PC-9 (cell line): ENCODE results near the gene PIGBOS1.

Experiments
- CTCF ChIP-seq: fragments of 200-600 bp; sonication (generic); conservative IDR thresholded peaks from 2 replicates; pipeline ENCODE4 v1.6.1; 2017; ENCODE audit warnings: mixed run types, antibody characterized with exemption, mild to moderate bottlenecking, moderate library complexity
- EZH2 ChIP-seq: fragments of 200-600 bp; sonication (generic); IDR thresholded peaks from 2 replicates; pipeline ENCODE4 v1.8.0; 2017; ENCODE audit warnings: antibody characterized with exemption, low read depth

- TF ChIP-seq CTCF (no peak), EZH2 (no peak)
Measured at GRCh38 chr15:55334997-55335396, 16.1 kb upstream of the PIGBOS1 start.
